Measurements from ENCODE around the gene MAVS. TPM values are rescaled to one million over a fixed set of nuclear protein-coding genes. Genes with fewer than 3 reads are reported as not detected.

Gene MAVS
- total and polyA plus RNA-seq, 9 of the 15 experiments (the other 6 are each of a cell fraction or from before 2014, with no cell fraction given): 1.6 to 22.0 (median 11.3) TPM

- TF ChIP-seq ZBTB40 (IDR thresholded peaks at IDR 0.05): no peak
- no peak for TF ChIP-seq ZBTB40 (CRISPR knock-in tag; IDR thresholded peaks at IDR 0.05)
- TF ChIP-seq CBFB (CRISPR knock-in tag; IDR thresholded peaks at IDR 0.05): no peak; the same call in 1 of the 2 replicates
- TF ChIP-seq EP400 (IDR thresholded peaks at IDR 0.05): peak; percentile 87
- TF ChIP-seq STAT6 (CRISPR knock-in tag; IDR thresholded peaks at IDR 0.05): no peak
- no peak for TF ChIP-seq ZNF124 (CRISPR knock-in tag; IDR thresholded peaks at IDR 0.05)
- no peak for TF ChIP-seq HOMEZ (CRISPR knock-in tag; IDR thresholded peaks at IDR 0.05)
- peak; percentile 12 for TF ChIP-seq E2F8 (IDR thresholded peaks at IDR 0.05; ENCODE audit: low read depth, partially characterized antibody)
Measured at GRCh38 chr20:3820048-3820900, 26.4 kb upstream of the MAVS start, which contains the start of gene AP5S1 (continued).
